HepG2 (cell line): ENCODE data around the gene PLCB4.

Experiments used
- CHD2 ChIP-seq: IDR thresholded peaks from 2 replicates; pipeline ENCODE4 v1.6.1; 2011; ENCODE audit warnings: low read depth, low read length, improper control_type of control experiment
- HMG20B ChIP-seq: conservative IDR thresholded peaks from 2 replicates; pipeline ENCODE4 v1.6.1; 2016; ENCODE audit warnings: missing genetic modification reagents, missing compliant biosample characterization
- POGZ ChIP-seq: sonication (generic); formaldehyde crosslinking; IDR thresholded peaks from 2 replicates; pipeline ENCODE4 v1.4.0; 2020; ENCODE audit warnings: mild to moderate bottlenecking, missing genetic modification reagents
- POLR2AphosphoS5 ChIP-seq: IDR thresholded peaks from 2 replicates; pipeline ENCODE4 v1.6.1; 2012; ENCODE audit warnings: low read depth, low read length
- SP1 ChIP-seq, 2 experiments: fragments of 450-650 bp in 1 of 2; sonication (generic) in 1 of 2; formaldehyde crosslinking in 1 of 2; IDR thresholded peaks; 2 replicates each; pipeline versions ENCODE4 v1.4.0 to v1.6.1; 2016 to 2020; ENCODE audit warnings: missing genetic modification reagents in 1 of 2
- ZBTB10 ChIP-seq: sonication (generic); formaldehyde crosslinking; IDR thresholded peaks from 2 replicates; pipeline ENCODE4 v1.4.0; 2020; ENCODE audit warnings: missing genetic modification reagents, borderline replicate concordance
- ZNF274 ChIP-seq: sonication (generic); formaldehyde crosslinking; IDR thresholded peaks from 2 replicates; pipeline ENCODE4 v1.5.1; 2020; ENCODE audit warnings: mild to moderate bottlenecking, missing genetic modification reagents
- TF ChIP-seq, protein P1 (sequence below): sonication (generic); formaldehyde crosslinking; IDR thresholded peaks from 2 replicates; pipeline ENCODE4 v1.4.0; 2020; ENCODE audit warnings: missing genetic modification reagents

DNA sequence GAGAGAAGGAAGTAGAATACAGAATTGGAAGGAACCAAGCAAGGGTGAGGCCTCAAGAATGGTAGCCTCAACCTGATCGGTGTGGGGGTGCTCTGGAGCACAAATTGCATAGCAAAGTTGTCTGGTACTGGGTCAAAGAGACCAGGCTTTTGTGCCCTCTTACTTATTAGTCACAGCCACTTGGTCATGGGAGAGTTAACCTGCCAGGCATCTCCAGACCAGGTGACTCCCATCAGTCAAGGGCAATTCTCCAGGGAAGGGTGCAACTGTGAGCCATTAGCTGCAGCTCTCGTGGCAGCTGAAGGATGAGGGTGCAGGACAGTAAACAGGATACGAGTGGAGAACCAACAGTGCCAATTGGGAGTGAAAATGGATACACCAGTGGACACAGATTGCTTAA, 47.7 kb upstream of the PLCB4 start:
- TF ChIP-seq, protein P1, sequence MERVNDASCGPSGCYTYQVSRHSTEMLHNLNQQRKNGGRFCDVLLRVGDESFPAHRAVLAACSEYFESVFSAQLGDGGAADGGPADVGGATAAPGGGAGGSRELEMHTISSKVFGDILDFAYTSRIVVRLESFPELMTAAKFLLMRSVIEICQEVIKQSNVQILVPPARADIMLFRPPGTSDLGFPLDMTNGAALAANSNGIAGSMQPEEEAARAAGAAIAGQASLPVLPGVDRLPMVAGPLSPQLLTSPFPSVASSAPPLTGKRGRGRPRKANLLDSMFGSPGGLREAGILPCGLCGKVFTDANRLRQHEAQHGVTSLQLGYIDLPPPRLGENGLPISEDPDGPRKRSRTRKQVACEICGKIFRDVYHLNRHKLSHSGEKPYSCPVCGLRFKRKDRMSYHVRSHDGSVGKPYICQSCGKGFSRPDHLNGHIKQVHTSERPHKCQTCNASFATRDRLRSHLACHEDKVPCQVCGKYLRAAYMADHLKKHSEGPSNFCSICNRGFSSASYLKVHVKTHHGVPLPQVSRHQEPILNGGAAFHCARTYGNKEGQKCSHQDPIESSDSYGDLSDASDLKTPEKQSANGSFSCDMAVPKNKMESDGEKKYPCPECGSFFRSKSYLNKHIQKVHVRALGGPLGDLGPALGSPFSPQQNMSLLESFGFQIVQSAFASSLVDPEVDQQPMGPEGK: no peak
- no peak for TF ChIP-seq CHD2
- TF ChIP-seq POLR2AphosphoS5: no peak
- no peak for TF ChIP-seq HMG20B
- TF ChIP-seq POGZ (CRISPR knock-in tag): no peak
- no peak for TF ChIP-seq ZNF274 (CRISPR knock-in tag)
- TF ChIP-seq SP1 (IDR thresholded peaks at IDR 0.05): no peak
- TF ChIP-seq SP1 (CRISPR knock-in tag; IDR thresholded peaks at IDR 0.05): no peak
- no peak for TF ChIP-seq ZBTB10 (CRISPR knock-in tag)
